Vagina (tissue), 2 donors: ENCODE measurements around the gene ZNF529.

Source experiments
- POLR2A ChIP-seq, 2 donors: fragments of 450-650 bp; IDR thresholded peaks; one replicate each; pipeline ENCODE4 v1.6.1; 2017; ENCODE audit warnings: antibody characterized with exemption in 2 of 2, mild to moderate bottlenecking in 2 of 2, moderate library complexity in 2 of 2
- TF ChIP-seq, protein P1 (sequence below), 3 experiments: fragments of 450-650 bp in 2 of 3; fragments of 200-600 bp in 1 of 3; sonication (generic) in 1 of 3; IDR thresholded peaks; one replicate each; pipeline ENCODE4 v1.5.1; 2017 to 2019; ENCODE audit warnings: antibody characterized with exemption in 3 of 3, mild to moderate bottlenecking in 2 of 3, moderate library complexity in 2 of 3

DNA sequence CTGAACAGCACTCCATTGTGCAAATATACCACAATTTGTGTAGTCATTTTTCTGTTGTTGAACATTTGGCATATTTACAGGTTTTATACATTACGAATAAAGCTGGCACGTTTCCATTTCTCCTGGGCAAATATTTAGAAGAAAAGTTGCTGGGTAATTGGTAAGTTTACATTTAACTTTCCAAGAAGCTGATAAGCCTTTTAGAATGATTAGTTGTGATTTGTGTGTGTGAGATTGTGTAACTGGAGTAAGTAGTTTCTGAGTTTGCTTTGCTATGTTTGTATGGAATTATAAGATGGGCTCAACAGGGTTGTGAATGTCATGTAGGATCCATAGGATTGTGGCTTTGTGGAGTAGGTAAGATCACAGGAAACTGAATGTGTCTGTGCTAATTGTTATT is 1.6 kb upstream of the ZNF529 start:
- no peak for TF ChIP-seq POLR2A (IDR thresholded peaks at IDR 0.05)
- TF ChIP-seq, protein P1, sequence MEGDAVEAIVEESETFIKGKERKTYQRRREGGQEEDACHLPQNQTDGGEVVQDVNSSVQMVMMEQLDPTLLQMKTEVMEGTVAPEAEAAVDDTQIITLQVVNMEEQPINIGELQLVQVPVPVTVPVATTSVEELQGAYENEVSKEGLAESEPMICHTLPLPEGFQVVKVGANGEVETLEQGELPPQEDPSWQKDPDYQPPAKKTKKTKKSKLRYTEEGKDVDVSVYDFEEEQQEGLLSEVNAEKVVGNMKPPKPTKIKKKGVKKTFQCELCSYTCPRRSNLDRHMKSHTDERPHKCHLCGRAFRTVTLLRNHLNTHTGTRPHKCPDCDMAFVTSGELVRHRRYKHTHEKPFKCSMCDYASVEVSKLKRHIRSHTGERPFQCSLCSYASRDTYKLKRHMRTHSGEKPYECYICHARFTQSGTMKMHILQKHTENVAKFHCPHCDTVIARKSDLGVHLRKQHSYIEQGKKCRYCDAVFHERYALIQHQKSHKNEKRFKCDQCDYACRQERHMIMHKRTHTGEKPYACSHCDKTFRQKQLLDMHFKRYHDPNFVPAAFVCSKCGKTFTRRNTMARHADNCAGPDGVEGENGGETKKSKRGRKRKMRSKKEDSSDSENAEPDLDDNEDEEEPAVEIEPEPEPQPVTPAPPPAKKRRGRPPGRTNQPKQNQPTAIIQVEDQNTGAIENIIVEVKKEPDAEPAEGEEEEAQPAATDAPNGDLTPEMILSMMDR (IDR thresholded peaks at IDR 0.05): no peak
